NCI-H1105 (cell line): ENCODE results near the gene LCTL.
"Not testable (repeated sequence)": the region's sequence is repeated elsewhere in the genome, so short reads cannot be mapped to it uniquely, and the experiment has no call there.

Experiments used
- DNase-seq: peaks from one replicate; lab custom pipeline; 2025; lab: John Stamatoyannopoulos, UW

The LCTL gene

DNA sequence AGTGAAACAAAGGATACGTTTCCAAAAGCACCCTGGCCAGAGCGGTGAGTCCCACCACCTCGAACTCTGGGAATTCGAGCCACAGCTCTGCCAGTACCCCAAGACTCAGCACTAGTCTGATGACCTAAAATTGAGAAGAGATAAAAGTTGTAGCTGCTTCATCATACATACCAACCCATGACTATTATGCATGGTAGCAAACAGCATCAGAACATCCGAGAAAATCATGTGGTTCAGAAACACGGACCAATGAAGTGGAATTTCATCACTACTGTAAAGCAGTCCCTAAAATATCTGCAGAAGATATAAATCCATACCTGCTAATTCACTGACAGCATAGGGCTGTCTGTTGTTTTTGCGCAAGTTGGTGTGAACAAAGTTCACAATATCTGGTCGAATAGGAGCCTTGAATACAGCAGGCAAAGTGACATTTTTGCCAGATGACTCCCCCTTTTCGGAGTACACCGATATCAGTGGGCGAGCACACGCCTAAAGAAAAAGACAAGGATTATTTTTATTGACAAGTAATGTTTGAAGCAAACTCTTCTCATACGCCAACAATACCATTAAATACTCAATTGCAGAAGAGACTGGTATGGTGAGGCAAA, 62.7 kb downstream of the LCTL start:
- DNase-seq, result not testable (repeated sequence)

DNA sequence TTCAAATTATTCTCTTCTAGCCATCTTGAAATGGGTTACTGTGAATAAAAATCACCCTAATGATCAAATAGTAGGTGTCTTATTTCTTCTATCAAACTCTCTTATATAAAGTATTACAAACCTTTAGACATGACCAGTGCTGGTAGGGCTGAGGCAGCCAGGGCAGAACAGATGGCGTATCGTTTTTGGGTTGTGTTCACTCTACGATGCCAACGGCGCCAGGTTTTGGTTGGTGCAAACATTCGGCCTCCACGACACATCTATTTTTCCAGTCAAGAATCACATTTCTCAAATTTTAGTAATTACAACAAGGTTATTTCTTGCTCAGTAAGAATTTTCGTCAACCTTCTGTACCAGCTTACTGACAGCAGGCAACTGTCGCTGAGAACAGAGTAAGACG, 63.3 kb downstream of the LCTL start:
- no peak for DNase-seq

DNA sequence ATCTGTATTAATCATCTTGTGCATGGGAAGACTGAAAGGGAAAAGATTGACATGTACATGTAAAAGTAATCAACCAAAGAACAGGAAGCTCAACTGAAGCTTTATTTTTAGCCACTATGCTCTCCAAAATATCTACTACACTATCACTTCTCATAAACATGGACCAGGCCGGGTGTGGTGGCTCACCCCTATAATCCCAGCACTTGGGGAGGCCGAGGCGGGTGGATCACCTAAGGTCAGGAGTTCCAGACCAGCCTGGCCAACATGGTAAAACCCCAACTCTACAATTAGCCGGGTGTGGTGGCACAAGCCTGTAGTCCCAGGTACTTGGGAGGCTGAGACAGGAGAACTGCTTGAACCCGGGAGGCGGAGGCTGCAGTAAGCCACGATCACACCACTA, 65.5 kb downstream of the LCTL start:
- not testable (repeated sequence) for DNase-seq

DNA sequence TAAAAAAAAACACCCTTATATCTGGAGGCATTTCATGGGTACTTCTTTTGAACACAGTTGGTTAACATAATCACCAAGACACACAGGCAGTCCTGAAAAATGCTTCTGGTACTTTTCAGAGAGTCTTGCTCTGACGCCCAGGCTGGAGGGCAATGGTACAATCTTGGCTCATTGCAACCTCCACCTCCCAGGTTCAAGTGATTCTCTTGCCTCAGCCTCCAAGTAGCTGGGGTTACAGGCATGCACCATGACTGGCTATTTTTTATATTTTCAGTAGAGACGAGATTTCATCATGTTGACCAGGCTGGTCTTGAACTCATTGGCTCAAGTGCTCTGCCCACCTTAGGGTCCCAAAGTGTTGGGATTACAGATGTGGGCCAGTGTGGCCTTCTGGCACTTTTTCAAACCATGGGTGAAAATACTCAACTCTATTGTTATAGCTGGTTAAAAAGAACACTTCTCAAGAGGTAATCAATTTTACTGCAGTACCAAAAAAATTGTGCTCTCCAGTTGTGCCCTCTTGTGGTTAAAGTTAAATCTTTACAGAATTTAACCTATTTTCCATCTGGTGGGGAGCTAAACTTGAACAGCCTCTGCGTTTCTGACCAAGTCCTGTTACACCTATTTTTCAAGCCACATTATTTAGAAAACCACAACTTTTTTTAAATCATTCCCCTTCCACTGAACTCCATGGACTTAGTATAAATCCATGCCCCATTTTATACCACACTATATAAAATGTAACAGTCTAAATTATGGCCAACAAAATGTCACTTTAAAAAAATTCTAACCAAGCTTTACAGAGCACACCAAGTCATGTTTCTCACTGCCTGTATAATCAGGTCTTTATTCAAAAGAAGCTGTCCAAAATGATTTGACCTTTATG, 67.1 kb downstream of the LCTL start:
- DNase-seq, result peak; percentile 38
